RWPE2 (cell line): ENCODE data around the gene VPS26B.

Experiments used
- ATAC-seq: fragments of 200-7000 bp; cut with Tn5 transposase; 3 replicates; pipeline ENCODE4 v1.9.1; 2021; ENCODE audit warnings: low read depth
- DNase-seq: peaks from one replicate; pipeline ENCODE4 v3.0.0-alpha.2; 2020; ENCODE audit warnings: low spot score
- H3K27ac ChIP-seq: fragments of 450-650 bp; 2 replicates; pipeline ENCODE4 v1.5.1; 2017; ENCODE audit warnings: mild to moderate bottlenecking; ENCODE audit not compliant: poor library complexity, severe bottlenecking
- H3K27me3 ChIP-seq: fragments of 250-450 bp; sonication (Bioruptor Pico); 2 replicates; pipeline ENCODE4 v1.5.1; 2021; ENCODE audit warnings: mild to moderate bottlenecking, moderate library complexity; ENCODE audit not compliant: insufficient read depth, poor library complexity, severe bottlenecking
- H3K36me3 ChIP-seq: fragments of 250-450 bp; sonication (Bioruptor Pico); 2 replicates; pipeline ENCODE4 v1.5.1; 2020; ENCODE audit warnings: low read depth, mild to moderate bottlenecking, moderate library complexity
- H3K4me1 ChIP-seq: fragments of 250-450 bp; sonication (Bioruptor Pico); 2 replicates; pipeline ENCODE4 v1.5.1; 2021; ENCODE audit warnings: mild to moderate bottlenecking, moderate library complexity; ENCODE audit not compliant: insufficient read depth, poor library complexity, severe bottlenecking
- H3K4me3 ChIP-seq: fragments of 250-450 bp; sonication (Bioruptor Pico); 2 replicates; pipeline ENCODE4 v1.5.1; 2021; ENCODE audit warnings: mild to moderate bottlenecking, moderate library complexity; ENCODE audit not compliant: severe bottlenecking
- H3K9me3 ChIP-seq: fragments of 250-450 bp; sonication (Bioruptor Pico); 2 replicates; pipeline ENCODE4 v1.5.1; 2021; ENCODE audit warnings: mild to moderate bottlenecking, moderate library complexity; ENCODE audit not compliant: severe bottlenecking
- TF ChIP-seq, protein P1 (sequence below): fragments of 450-650 bp; IDR thresholded peaks from one replicate; pipeline ENCODE4 v1.5.1; 2017; ENCODE audit warnings: mild to moderate bottlenecking, moderate library complexity; ENCODE audit not compliant: poor library complexity, severe bottlenecking

VPS26B gene

DNA sequence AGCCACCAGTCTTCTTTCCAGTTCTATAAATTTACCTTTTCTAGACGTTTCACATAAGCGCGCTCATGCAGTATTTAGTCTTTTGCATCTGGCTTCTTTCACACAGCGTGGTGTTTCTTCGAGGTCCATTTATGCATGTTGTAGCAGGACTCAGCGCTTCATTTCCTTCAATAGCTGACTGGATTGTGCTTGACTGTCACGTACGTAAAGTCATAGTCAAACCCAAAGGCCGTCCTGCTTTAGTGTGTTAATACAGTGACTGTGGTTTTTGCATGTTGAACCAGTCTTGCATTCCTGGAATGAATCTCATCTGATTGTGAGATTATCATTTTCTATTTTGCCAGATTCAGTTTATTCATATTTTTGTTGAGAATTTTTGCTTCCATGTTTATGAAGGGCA is 70.2 kb downstream of the VPS26B start:
- ATAC-seq (no peak), DNase-seq (no peak)
- TF ChIP-seq, protein P1, sequence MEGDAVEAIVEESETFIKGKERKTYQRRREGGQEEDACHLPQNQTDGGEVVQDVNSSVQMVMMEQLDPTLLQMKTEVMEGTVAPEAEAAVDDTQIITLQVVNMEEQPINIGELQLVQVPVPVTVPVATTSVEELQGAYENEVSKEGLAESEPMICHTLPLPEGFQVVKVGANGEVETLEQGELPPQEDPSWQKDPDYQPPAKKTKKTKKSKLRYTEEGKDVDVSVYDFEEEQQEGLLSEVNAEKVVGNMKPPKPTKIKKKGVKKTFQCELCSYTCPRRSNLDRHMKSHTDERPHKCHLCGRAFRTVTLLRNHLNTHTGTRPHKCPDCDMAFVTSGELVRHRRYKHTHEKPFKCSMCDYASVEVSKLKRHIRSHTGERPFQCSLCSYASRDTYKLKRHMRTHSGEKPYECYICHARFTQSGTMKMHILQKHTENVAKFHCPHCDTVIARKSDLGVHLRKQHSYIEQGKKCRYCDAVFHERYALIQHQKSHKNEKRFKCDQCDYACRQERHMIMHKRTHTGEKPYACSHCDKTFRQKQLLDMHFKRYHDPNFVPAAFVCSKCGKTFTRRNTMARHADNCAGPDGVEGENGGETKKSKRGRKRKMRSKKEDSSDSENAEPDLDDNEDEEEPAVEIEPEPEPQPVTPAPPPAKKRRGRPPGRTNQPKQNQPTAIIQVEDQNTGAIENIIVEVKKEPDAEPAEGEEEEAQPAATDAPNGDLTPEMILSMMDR: no peak

More for the DNA sequence above, 70.2 kb downstream of the VPS26B start:
- no peak overlapping the region for H3K27ac ChIP-seq
- no peak overlapping the region for H3K4me3 ChIP-seq
- H3K4me1 ChIP-seq: no peaks in the 10 kb centered on the region
- H3K9me3 ChIP-seq: no peaks in the 10 kb centered on the region
- no peaks in the 10 kb centered on the region for H3K36me3 ChIP-seq
- no peaks in the 10 kb centered on the region for H3K27me3 ChIP-seq
